Ishikawa (cell line): Measurements from ENCODE around the gene TRIM9.

ENCODE experiments used
- CEBPB ChIP-seq: IDR thresholded peaks from 2 replicates; pipeline ENCODE4 v1.6.1; 2012
- CREB1 ChIP-seq: IDR thresholded peaks from 2 replicates; pipeline ENCODE4 v1.6.1; 2012; ENCODE audit warnings: low read depth
- EGR1 ChIP-seq: IDR thresholded peaks from 2 replicates; pipeline ENCODE4 v1.6.1; 2012
- EP300 ChIP-seq: IDR thresholded peaks from 2 replicates; pipeline ENCODE4 v1.6.1; 2012; ENCODE audit warnings: borderline replicate concordance
- FOXM1 ChIP-seq: IDR thresholded peaks from 2 replicates; pipeline ENCODE4 v1.6.1; 2012; ENCODE audit warnings: low read depth, borderline replicate concordance
- MAX ChIP-seq: IDR thresholded peaks from 2 replicates; pipeline ENCODE4 v1.6.1; 2012
- NFIC ChIP-seq: IDR thresholded peaks from 2 replicates; pipeline ENCODE4 v1.6.1; 2012
- RAD21 ChIP-seq: IDR thresholded peaks from 2 replicates; pipeline ENCODE4 v1.6.1; 2012; ENCODE audit warnings: low read depth
- REST ChIP-seq: IDR thresholded peaks from 2 replicates; pipeline ENCODE4 v1.6.1; 2012; ENCODE audit warnings: low read depth, mild to moderate bottlenecking
- TAF1 ChIP-seq: IDR thresholded peaks from 2 replicates; pipeline ENCODE4 v1.6.1; 2012; ENCODE audit warnings: low read depth, mild to moderate bottlenecking
- TCF12 ChIP-seq: IDR thresholded peaks from 2 replicates; pipeline ENCODE4 v1.6.1; 2012; ENCODE audit warnings: low read depth
- TEAD4 ChIP-seq: IDR thresholded peaks from 2 replicates; pipeline ENCODE4 v1.6.1; 2012
- USF1 ChIP-seq: IDR thresholded peaks from 2 replicates; pipeline ENCODE4 v1.6.1; 2012
- YY1 ChIP-seq: IDR thresholded peaks from 2 replicates; pipeline ENCODE4 v1.6.1; 2012; ENCODE audit warnings: low read depth
- ZBTB7A ChIP-seq: IDR thresholded peaks from 2 replicates; pipeline ENCODE4 v1.6.1; 2012; ENCODE audit warnings: low read depth

Gene TRIM9

GRCh38 chr14:50946234-50946935 lies 148.5 kb downstream of the TRIM9 start:
- TF ChIP-seq MAX (no peak), TCF12 (no peak), RAD21 (no peak)

GRCh38 chr14:50944647-50945413 lies 150.1 kb downstream of the TRIM9 start:
- TF ChIP-seq EP300 = no peak
- TF ChIP-seq NFIC = peak; percentile 46; the same call in 1 of the 2 replicates

- peak; percentile 42; the same call in 1 of the 2 replicates for TF ChIP-seq ZBTB7A
- 0 out of 2 replicates have a peak, but pooled peaks have one; percentile 5 for TF ChIP-seq USF1
- TF ChIP-seq TAF1 = peak; percentile 51; the same call in 1 of the 2 replicates
- TF ChIP-seq NFIC = no peak
- no peak for TF ChIP-seq CREB1
- peak; percentile 61; the same call in 1 of the 2 replicates for TF ChIP-seq YY1
- TF ChIP-seq EP300 = 0 out of 2 replicates have a peak, but pooled peaks have one; percentile 9
- TF ChIP-seq MAX = peak; percentile 78
- TF ChIP-seq REST = no peak
Measured at GRCh38 chr14:50943943-50944646, 150.8 kb downstream of the TRIM9 start, which contains the start of gene PYGL. Gene PYGL (minus strand): TSS chr14:50944483. CDS start chr14:50944403, 80 bp downstream.

- TF ChIP-seq RAD21 (no peak), YY1 (no peak), TEAD4 (0 out of 2 replicates have a peak, but pooled peaks have one; percentile 9), EGR1 (peak; percentile 43; the same call in 1 of the 2 replicates)
Measured at GRCh38 chr14:50943261-50943942, 151.5 kb downstream of the TRIM9 start.

- TF ChIP-seq REST (no peak), EP300 (no peak), CREB1 (no peak), YY1 (no peak), TEAD4 (no peak), TCF12 (no peak), FOXM1 (no peak), NFIC (no peak), TAF1 (no peak), ZBTB7A (no peak), EGR1 (no peak), MAX (no peak), RAD21 (no peak), CEBPB (no peak), USF1 (no peak)
Measured at GRCh38 chr14:50941151-50941550, 153.8 kb downstream of the TRIM9 start.
